Measurements from ENCODE around the gene SHCBP1L. TPM values are rescaled to one million over a fixed set of nuclear protein-coding genes. Genes with fewer than 3 reads are reported as not detected.

The SHCBP1L gene
- total RNA-seq, 6 experiments from 2014 or later = not detected

GRCh38 chr1:182862827-182863226 is 90.1 kb downstream of the SHCBP1L start:
- H3K4me3 ChIP-seq = no peak overlapping the region
- no peak for TF ChIP-seq CTCF (IDR thresholded peaks at IDR 0.05)
- TF ChIP-seq POLR2A (IDR thresholded peaks at IDR 0.05) = no peak
- no peak for ATAC-seq
- H3K36me3 ChIP-seq = peaks cover 21 to 100% (median 71%) of the 10 kb centered on the region in 4 donors
- H3K4me1 ChIP-seq = no peaks in the 10 kb centered on the region
- H3K27ac ChIP-seq = no peak overlapping the region
- DNase-seq = no peak
- H3K9me3 ChIP-seq = no peaks in the 10 kb centered on the region
- H3K27me3 ChIP-seq = no peaks in the 10 kb centered on the region
- intact Hi-C loops (cut with DNase I) = no loop called here
- WGBS (ENCODE audit: insufficient coverage, low coverage, low lambda C conversion rate, missing lambda C conversion rate) = 94% methylated on average over 1 of the region's 1 CpG

GRCh38 chr1:182861994-182862393 is 91.0 kb downstream of the SHCBP1L start:
- Histone ChIP-seq H3K9me3 (no peaks in the 10 kb centered on the region), H3K36me3 (peaks cover 24 to 100% (median 70%) of the 10 kb centered on the region in 4 donors), H3K4me1 (no peaks in the 10 kb centered on the region), H3K27me3 (no peaks in the 10 kb centered on the region), H3K4me3 (no peak overlapping the region), H3K27ac (no peak overlapping the region)
- ATAC-seq (no peak), DNase-seq (no peak)
- TF ChIP-seq POLR2A (IDR thresholded peaks at IDR 0.05) = no peak
- TF ChIP-seq CTCF (IDR thresholded peaks at IDR 0.05) = no peak
- intact Hi-C loops (cut with DNase I) = no loop called here
- WGBS (ENCODE audit: insufficient coverage, low coverage, low lambda C conversion rate, missing lambda C conversion rate) = 93% methylated on average over 2 of the region's 2 CpGs

GRCh38 chr1:182860658-182861057 is 92.3 kb downstream of the SHCBP1L start:
- no peaks in the 10 kb centered on the region for H3K4me1 ChIP-seq
- intact Hi-C loops (cut with DNase I) = no loop called here
- DNase-seq (no peak), ATAC-seq (no peak)
- H3K9me3 ChIP-seq = no peaks in the 10 kb centered on the region
- TF ChIP-seq CTCF (IDR thresholded peaks at IDR 0.05) = no peak
- TF ChIP-seq POLR2A (IDR thresholded peaks at IDR 0.05) = no peak
- WGBS (ENCODE audit: insufficient coverage, low coverage, low lambda C conversion rate, missing lambda C conversion rate) = 89% methylated on average over 4 of the region's 4 CpGs
- no peak overlapping the region for H3K27ac ChIP-seq
- peaks cover 32 to 100% (median 73%) of the 10 kb centered on the region in 4 donors for H3K36me3 ChIP-seq
- no peak overlapping the region for H3K4me3 ChIP-seq
- H3K27me3 ChIP-seq = no peaks in the 10 kb centered on the region

GRCh38 chr1:182857212-182857611 is 95.8 kb downstream of the SHCBP1L start:
- Histone ChIP-seq H3K36me3 (peaks cover 32 to 100% (median 74%) of the 10 kb centered on the region in 4 donors), H3K9me3 (no peaks in the 10 kb centered on the region), H3K4me3 (no peak overlapping the region), H3K27me3 (no peaks in the 10 kb centered on the region), H3K4me1 (no peaks in the 10 kb centered on the region), H3K27ac (no peak overlapping the region)
- WGBS (ENCODE audit: insufficient coverage, low coverage, low lambda C conversion rate, missing lambda C conversion rate) = 95% methylated on average over 3 of the region's 3 CpGs
- intact Hi-C loops (cut with DNase I) = no loop called here
- ATAC-seq (no peak), DNase-seq (no peak)
- TF ChIP-seq POLR2A (IDR thresholded peaks at IDR 0.05) = no peak
- no peak for TF ChIP-seq CTCF (IDR thresholded peaks at IDR 0.05)

GRCh38 chr1:182855911-182856310 is 97.1 kb downstream of the SHCBP1L start:
- Histone ChIP-seq H3K9me3 (no peaks in the 10 kb centered on the region), H3K4me3 (no peak overlapping the region), H3K4me1 (no peaks in the 10 kb centered on the region), H3K27me3 (no peaks in the 10 kb centered on the region), H3K36me3 (peaks cover 32 to 97% (median 70%) of the 10 kb centered on the region in 4 donors), H3K27ac (no peak overlapping the region)
- ATAC-seq (no peak), DNase-seq (no peak)
- TF ChIP-seq CTCF (IDR thresholded peaks at IDR 0.05) (no peak), POLR2A (IDR thresholded peaks at IDR 0.05) (no peak)
- intact Hi-C loops (cut with DNase I) = no loop called here
- WGBS (ENCODE audit: insufficient coverage, low coverage, low lambda C conversion rate, missing lambda C conversion rate) = 80% methylated on average over 4 of the region's 4 CpGs

All from right lobe of liver (tissue), 6 donors.